GM12878 (cell line): ENCODE results near the gene DIAPH3. TPM values are rescaled to one million over a fixed set of nuclear protein-coding genes. Genes with fewer than 3 reads are reported as not detected.

ENCODE experiments used
- CEBPZ ChIP-seq: fragments of 150-350 bp; IDR thresholded peaks from 2 replicates; pipeline ENCODE4 v1.6.1; 2016; ENCODE audit warnings: low read depth, low read length
- IRF3 ChIP-seq: fragments of 450-650 bp; IDR thresholded peaks from 2 replicates; pipeline ENCODE4 v1.6.1; 2014; ENCODE audit warnings: mild to moderate bottlenecking
- MTA3 ChIP-seq: IDR thresholded peaks from 2 replicates; pipeline ENCODE4 v1.6.1; 2012; ENCODE audit warnings: low read length, inconsistent platforms, borderline replicate concordance
- NFXL1 ChIP-seq: fragments of 450-650 bp; IDR thresholded peaks from 2 replicates; pipeline ENCODE4 v1.6.1; 2017; ENCODE audit warnings: antibody characterized with exemption, mild to moderate bottlenecking, borderline replicate concordance
- RCOR1 ChIP-seq: conservative IDR thresholded peaks from 2 replicates; pipeline ENCODE4 v1.6.1; 2012; ENCODE audit warnings: low read depth, low read length, improper control_type of control experiment
- TCF7 ChIP-seq: IDR thresholded peaks from 2 replicates; pipeline ENCODE4 v1.6.1; 2014; ENCODE audit warnings: antibody characterized with exemption, borderline replicate concordance
- ZNF24 ChIP-seq: fragments of 450-650 bp; IDR thresholded peaks from 2 replicates; pipeline ENCODE4 v1.6.1; 2017; ENCODE audit warnings: antibody characterized with exemption, mild to moderate bottlenecking
- ZNF622 ChIP-seq: fragments of 450-650 bp; IDR thresholded peaks from 2 replicates; pipeline ENCODE4 v1.6.1; 2017; ENCODE audit warnings: mild to moderate bottlenecking, inconsistent platforms
- polyA plus RNA-seq, 11 experiments: library from polyadenylated mRNA; depleted of rRNA in 4 of 11; unstranded in 6 of 11; stranded (reverse) in 5 of 11; fragments of >200 nt; fragmentation: Nextera tagmentation in 4 of 11; fragmentation: Illumina TruSeq in 1 of 11; extraction: Ambion mirVana in 4 of 11; extraction: Trizol in 1 of 11; gene quantifications; 1 replicate in 1 of 11; 2 replicates in 10 of 11; pipeline versions ENCODE4 v1.2.1 to v1.2.3, GENCODE V29; 2011 to 2016; ENCODE audit warnings: inconsistent platforms in 2 of 11, missing spikeins in 2 of 11, low read depth in 1 of 11
- total RNA-seq, 4 experiments: library from RNA; depleted of rRNA in 3 of 4; stranded (reverse); fragments of >200 nt in 3 of 4; fragmentation: Illumina TruSeq in 1 of 4; extraction: Trizol in 1 of 4; gene quantifications; 2 replicates each; pipeline versions ENCODE4 v1.2.1 to v1.2.3, GENCODE V29; 2013 to 2021
- TF ChIP-seq, protein P1 (sequence below): fragments of 450-650 bp; formaldehyde crosslinking; IDR thresholded peaks from 2 replicates; pipeline ENCODE4 v1.5.0; 2022; ENCODE audit warnings: mild to moderate bottlenecking, missing genetic modification characterization

DIAPH3 gene
- total and polyA plus RNA-seq, 10 of the 15 experiments (the other 5 are each of a cell fraction or from before 2014, with no cell fraction given) = 10.1 to 25.2 (median 15.4) TPM

DNA sequence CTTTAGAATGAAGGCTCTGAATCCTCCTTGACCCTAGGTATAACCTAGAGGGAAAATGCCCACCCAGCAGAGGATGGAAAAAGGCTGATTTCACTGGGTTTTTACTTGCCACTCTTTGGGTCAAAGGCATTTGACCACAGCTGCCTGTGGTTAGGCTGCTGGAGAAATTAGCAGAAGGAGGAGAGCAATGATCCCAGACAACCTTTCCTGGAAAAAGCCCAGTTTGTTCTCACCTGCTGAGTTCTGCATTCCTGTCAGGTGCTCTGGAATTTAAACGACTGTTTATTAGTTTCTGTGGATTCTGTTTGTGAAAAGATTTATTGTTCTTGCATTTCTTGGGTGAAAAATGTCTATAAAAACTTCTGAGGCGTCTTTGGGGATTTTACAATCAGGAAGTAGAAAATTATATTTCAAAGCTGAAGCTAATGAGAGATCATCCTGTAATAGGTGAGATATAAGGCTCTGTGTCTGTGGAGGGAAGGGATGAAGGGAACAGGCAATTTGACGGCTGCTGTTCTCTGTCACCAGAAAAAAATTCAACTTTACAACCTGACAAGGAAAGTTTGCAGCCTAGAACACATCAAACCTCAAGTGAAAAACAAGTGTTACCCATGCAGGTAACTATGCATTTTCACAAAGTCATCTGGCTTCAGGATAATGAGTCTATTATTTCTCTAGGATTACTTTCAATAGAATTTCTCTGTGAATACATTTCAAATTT is 519.7 kb downstream of the DIAPH3 start (continued):
- TF ChIP-seq, protein P1, sequence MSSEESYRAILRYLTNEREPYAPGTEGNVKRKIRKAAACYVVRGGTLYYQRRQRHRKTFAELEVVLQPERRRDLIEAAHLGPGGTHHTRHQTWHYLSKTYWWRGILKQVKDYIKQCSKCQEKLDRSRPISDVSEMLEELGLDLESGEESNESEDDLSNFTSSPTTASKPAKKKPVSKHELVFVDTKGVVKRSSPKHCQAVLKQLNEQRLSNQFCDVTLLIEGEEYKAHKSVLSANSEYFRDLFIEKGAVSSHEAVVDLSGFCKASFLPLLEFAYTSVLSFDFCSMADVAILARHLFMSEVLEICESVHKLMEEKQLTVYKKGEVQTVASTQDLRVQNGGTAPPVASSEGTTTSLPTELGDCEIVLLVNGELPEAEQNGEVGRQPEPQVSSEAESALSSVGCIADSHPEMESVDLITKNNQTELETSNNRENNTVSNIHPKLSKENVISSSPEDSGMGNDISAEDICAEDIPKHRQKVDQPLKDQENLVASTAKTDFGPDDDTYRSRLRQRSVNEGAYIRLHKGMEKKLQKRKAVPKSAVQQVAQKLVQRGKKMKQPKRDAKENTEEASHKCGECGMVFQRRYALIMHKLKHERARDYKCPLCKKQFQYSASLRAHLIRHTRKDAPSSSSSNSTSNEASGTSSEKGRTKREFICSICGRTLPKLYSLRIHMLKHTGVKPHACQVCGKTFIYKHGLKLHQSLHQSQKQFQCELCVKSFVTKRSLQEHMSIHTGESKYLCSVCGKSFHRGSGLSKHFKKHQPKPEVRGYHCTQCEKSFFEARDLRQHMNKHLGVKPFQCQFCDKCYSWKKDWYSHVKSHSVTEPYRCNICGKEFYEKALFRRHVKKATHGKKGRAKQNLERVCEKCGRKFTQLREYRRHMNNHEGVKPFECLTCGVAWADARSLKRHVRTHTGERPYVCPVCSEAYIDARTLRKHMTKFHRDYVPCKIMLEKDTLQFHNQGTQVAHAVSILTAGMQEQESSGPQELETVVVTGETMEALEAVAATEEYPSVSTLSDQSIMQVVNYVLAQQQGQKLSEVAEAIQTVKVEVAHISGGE (CRISPR knock-in tag) = no peak
- TF ChIP-seq MTA3 (no peak), IRF3 (no peak), RCOR1 (no peak), NFXL1 (no peak), TCF7 (no peak), ZNF622 (no peak), ZNF24 (no peak), CEBPZ (no peak)
